ENCODE measurements around the gene HECTD4. TPM values are rescaled to one million over a fixed set of nuclear protein-coding genes. Genes with fewer than 3 reads are reported as not detected.

Gene HECTD4
- total and polyA plus RNA-seq, 2 experiments from 2014 or later: 25.7 to 36.9 TPM

GRCh38 chr12:112325157-112325556, 57.1 kb downstream of the HECTD4 start (continued):
- TF ChIP-seq POLR2AphosphoS5 (IDR thresholded peaks at IDR 0.05; ENCODE audit: low read depth) (no peak), ZNF331 (CRISPR knock-in tag; IDR thresholded peaks at IDR 0.05; ENCODE audit: low read depth) (no peak)

DNA sequence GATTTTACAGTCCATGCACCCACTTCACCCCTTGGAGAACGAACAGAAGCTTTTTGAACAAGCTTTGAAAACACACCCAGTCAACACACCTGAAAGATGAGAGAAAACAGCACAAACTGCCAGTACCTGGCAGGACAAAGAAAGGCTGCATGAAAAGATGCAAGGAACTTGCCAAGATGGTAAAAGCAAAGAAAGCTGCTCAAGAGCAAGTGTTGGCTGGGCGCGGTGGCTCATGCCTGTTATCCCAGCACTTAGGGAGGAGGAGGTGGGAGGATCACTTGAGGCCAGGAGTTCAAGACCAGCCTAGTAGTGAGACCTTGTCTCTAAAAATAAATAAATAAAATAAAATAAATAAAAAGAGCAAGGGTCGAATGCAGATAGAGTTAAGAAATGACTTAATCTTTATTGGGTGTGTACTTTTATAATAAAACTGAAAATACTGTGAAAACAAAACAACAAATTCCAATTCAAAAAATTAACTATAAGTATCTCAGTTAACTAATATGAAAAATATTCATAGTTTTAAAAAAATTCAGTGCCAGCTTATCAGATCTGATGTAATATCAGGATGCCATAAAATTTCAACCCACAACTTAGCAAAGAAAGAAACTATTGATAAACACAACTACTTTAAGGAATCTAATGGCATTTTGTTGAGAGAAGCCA, 59.2 kb downstream of the HECTD4 start:
- no peak for TF ChIP-seq STAT1 (IDR thresholded peaks at IDR 0.05; ENCODE audit: unreplicated experiment)
- TF ChIP-seq NANOG (IDR thresholded peaks at IDR 0.05; ENCODE audit: borderline replicate concordance): no peak
- no peak for TF ChIP-seq ZNF331 (CRISPR knock-in tag; IDR thresholded peaks at IDR 0.05; ENCODE audit: low read depth)
- Mint-ChIP-seq H3K9me3 (no peaks in the 10 kb centered on the region), H3K27ac (no peak overlapping the region), H3K27me3 (ENCODE audit: insufficient read depth, low read depth, poor library complexity) (peaks cover 2% of the 10 kb centered on the region), H3K36me3 (ENCODE audit: low read depth) (no peaks in the 10 kb centered on the region), H3K4me1 (peaks cover 23% of the 10 kb centered on the region), H3K4me3 (no peak overlapping the region)
- peaks cover 17% of the 10 kb centered on the region; the same call in 1 of the 2 replicates for H3K79me2 ChIP-seq (replicated peaks; ENCODE audit: insufficient read depth)
- H3K4me1 ChIP-seq (ENCODE audit: insufficient read depth): peaks cover 19% of the 10 kb centered on the region
- ATAC-seq (no peak; the same call in 2 of the 3 replicates), DNase-seq (ENCODE audit: low spot score) (peak; percentile 37)
- H3K4me3 ChIP-seq: no peak overlapping the region
- no peaks in the 10 kb centered on the region for H3K27me3 ChIP-seq (ENCODE audit: insufficient read depth)
- no peak overlapping the region for H2AFZ ChIP-seq
- H3F3A ChIP-seq (replicated peaks; ENCODE audit: low read depth): no peaks in the 10 kb centered on the region
- H3K27ac ChIP-seq (ENCODE audit: low read depth): peak overlapping the region; percentile 65
- no peaks in the 10 kb centered on the region for H3K9me2 ChIP-seq (ENCODE audit: insufficient read depth)
- H4K20me1 ChIP-seq (replicated peaks; ENCODE audit: insufficient read depth): no peaks in the 10 kb centered on the region
- H3K36me3 ChIP-seq (ENCODE audit: insufficient read depth): no peaks in the 10 kb centered on the region
- no peak overlapping the region for H3K4me2 ChIP-seq

- no peaks in the 10 kb centered on the region for H4K20me1 ChIP-seq (replicated peaks; ENCODE audit: insufficient read depth)
- DNase-seq (ENCODE audit: low spot score): no peak
- H3K4me3 ChIP-seq: no peak overlapping the region
- H3K79me2 ChIP-seq (replicated peaks; ENCODE audit: insufficient read depth): peaks cover 13% of the 10 kb centered on the region; the same call in 1 of the 2 replicates
- no peaks in the 10 kb centered on the region for H3K9me3 Mint-ChIP-seq
- no peaks in the 10 kb centered on the region for H3K36me3 ChIP-seq (ENCODE audit: insufficient read depth)
- H3K4me3 Mint-ChIP-seq: no peak overlapping the region
- H3K27me3 Mint-ChIP-seq (ENCODE audit: insufficient read depth, low read depth, poor library complexity): peaks cover 2% of the 10 kb centered on the region
- peaks cover 23% of the 10 kb centered on the region for H3K4me1 Mint-ChIP-seq
- no peak overlapping the region; the same call in 1 of the 2 replicates for H3K27ac Mint-ChIP-seq
- no peak overlapping the region for H2AFZ ChIP-seq
- H3F3A ChIP-seq (replicated peaks; ENCODE audit: low read depth): no peaks in the 10 kb centered on the region
- no peaks in the 10 kb centered on the region for H3K36me3 Mint-ChIP-seq (ENCODE audit: low read depth)
- peaks cover 19% of the 10 kb centered on the region for H3K4me1 ChIP-seq (ENCODE audit: insufficient read depth)
- ATAC-seq: no peak
- H3K27me3 ChIP-seq (ENCODE audit: insufficient read depth): no peaks in the 10 kb centered on the region
- no peaks in the 10 kb centered on the region for H3K9me2 ChIP-seq (ENCODE audit: insufficient read depth)
- peak overlapping the region; percentile 65 for H3K27ac ChIP-seq (ENCODE audit: low read depth)
- no peak overlapping the region for H3K4me2 ChIP-seq
- TF ChIP-seq EZH2phosphoT487 (IDR thresholded peaks at IDR 0.05; ENCODE audit: unreplicated experiment) (no peak), ZNF114 (CRISPR knock-in tag; IDR thresholded peaks at IDR 0.05) (no peak), REST (IDR thresholded peaks at IDR 0.05; ENCODE audit: unreplicated experiment) (no peak), ZNF331 (CRISPR knock-in tag; IDR thresholded peaks at IDR 0.05; ENCODE audit: low read depth) (no peak), ZNF462 (CRISPR knock-in tag; IDR thresholded peaks at IDR 0.05) (no peak), NANOG (IDR thresholded peaks at IDR 0.05; ENCODE audit: borderline replicate concordance) (no peak), STAT1 (IDR thresholded peaks at IDR 0.05; ENCODE audit: unreplicated experiment) (no peak), POLR2AphosphoS5 (IDR thresholded peaks at IDR 0.05; ENCODE audit: low read depth) (no peak)
These were observed 59.8 kb downstream of the HECTD4 start for GRCh38 chr12:112322441-112322840.

Data from GM23338 (cell line).